ENCODE results near the gene DCHS2.

The DCHS2 gene

GRCh38 chr4:154455111-154455510, 36.5 kb downstream of the DCHS2 start:
- no peaks in the 10 kb centered on the region for H3K4me1 Mint-ChIP-seq (ENCODE audit: low read depth in 2 of 2)
- H3K27me3 Mint-ChIP-seq = peaks cover 0 to 20% of the 10 kb centered on the region in 2 donors
- no peak overlapping the region for H3K4me3 Mint-ChIP-seq
- peaks cover 0 to 2% of the 10 kb centered on the region in 2 donors for H3K9me3 Mint-ChIP-seq
- DNase-seq = no peak
- no peak overlapping the region for H3K27ac Mint-ChIP-seq
- H3K36me3 Mint-ChIP-seq (ENCODE audit: insufficient read depth) = no peaks in the 10 kb centered on the region
- ATAC-seq (replicated peaks) = no peak

- DNase-seq = no peak
- no peaks in the 10 kb centered on the region for H3K36me3 Mint-ChIP-seq (ENCODE audit: insufficient read depth)
- peaks cover 0 to 2% of the 10 kb centered on the region in 2 donors for H3K9me3 Mint-ChIP-seq
- H3K4me3 Mint-ChIP-seq = no peak overlapping the region
- H3K27me3 Mint-ChIP-seq = peaks cover 0 to 16% of the 10 kb centered on the region in 2 donors
- H3K4me1 Mint-ChIP-seq (ENCODE audit: low read depth in 2 of 2) = no peaks in the 10 kb centered on the region
- ATAC-seq (replicated peaks) = no peak
- no peak overlapping the region for H3K27ac Mint-ChIP-seq
Observed at GRCh38 chr4:154454710-154455109, 36.9 kb downstream of the DCHS2 start.

GRCh38 chr4:154452798-154453346, 38.7 kb downstream of the DCHS2 start:
- Mint-ChIP-seq H3K9me3 (peaks cover 0 to 2% of the 10 kb centered on the region in 2 donors), H3K4me1 (ENCODE audit: low read depth in 2 of 2) (no peaks in the 10 kb centered on the region), H3K27me3 (peaks cover 8 to 11% of the 10 kb centered on the region in 2 donors), H3K36me3 (ENCODE audit: insufficient read depth) (no peaks in the 10 kb centered on the region), H3K27ac (no peak overlapping the region), H3K4me3 (no peak overlapping the region)
- no peak for ATAC-seq (replicated peaks)
- no peak for DNase-seq

- no peaks in the 10 kb centered on the region for H3K36me3 Mint-ChIP-seq (ENCODE audit: insufficient read depth)
- H3K27ac Mint-ChIP-seq = no peak overlapping the region
- DNase-seq (no peak), ATAC-seq (replicated peaks) (no peak)
- H3K27me3 Mint-ChIP-seq = peaks cover 0 to 14% of the 10 kb centered on the region in 2 donors
- H3K4me1 Mint-ChIP-seq (ENCODE audit: low read depth in 2 of 2) = no peaks in the 10 kb centered on the region
- H3K4me3 Mint-ChIP-seq = no peak overlapping the region
- H3K9me3 Mint-ChIP-seq = peaks cover 0 to 2% of the 10 kb centered on the region in 2 donors
Observed at GRCh38 chr4:154450966-154451365, 40.6 kb downstream of the DCHS2 start.

- ATAC-seq (replicated peaks) (no peak), DNase-seq (no peak)
- no peaks in the 10 kb centered on the region for H3K36me3 Mint-ChIP-seq (ENCODE audit: insufficient read depth)
- no peaks in the 10 kb centered on the region for H3K9me3 Mint-ChIP-seq
- peaks cover 0 to 14% of the 10 kb centered on the region in 2 donors for H3K27me3 Mint-ChIP-seq
- no peak overlapping the region for H3K27ac Mint-ChIP-seq
- H3K4me1 Mint-ChIP-seq (ENCODE audit: low read depth in 2 of 2) = no peaks in the 10 kb centered on the region
- H3K4me3 Mint-ChIP-seq = no peak overlapping the region
Observed at GRCh38 chr4:154444958-154445357, 46.6 kb downstream of the DCHS2 start.

GRCh38 chr4:154441982-154442381, 49.6 kb downstream of the DCHS2 start:
- ATAC-seq (replicated peaks) (no peak), DNase-seq (no peak)
- Mint-ChIP-seq H3K27ac (no peak overlapping the region), H3K4me3 (no peak overlapping the region), H3K36me3 (ENCODE audit: insufficient read depth) (no peaks in the 10 kb centered on the region), H3K27me3 (no peaks in the 10 kb centered on the region), H3K4me1 (ENCODE audit: low read depth in 2 of 2) (no peaks in the 10 kb centered on the region), H3K9me3 (no peaks in the 10 kb centered on the region)

- no peaks in the 10 kb centered on the region for H3K27me3 Mint-ChIP-seq
- H3K4me3 Mint-ChIP-seq = no peak overlapping the region
- H3K27ac Mint-ChIP-seq = no peak overlapping the region
- ATAC-seq (replicated peaks) (no peak), DNase-seq (no peak)
- no peaks in the 10 kb centered on the region for H3K9me3 Mint-ChIP-seq
- no peaks in the 10 kb centered on the region for H3K4me1 Mint-ChIP-seq (ENCODE audit: low read depth in 2 of 2)
- H3K36me3 Mint-ChIP-seq (ENCODE audit: insufficient read depth) = no peaks in the 10 kb centered on the region
Observed at GRCh38 chr4:154441124-154441523, 50.5 kb downstream of the DCHS2 start.

- no peak overlapping the region for H3K27ac Mint-ChIP-seq
- no peaks in the 10 kb centered on the region for H3K36me3 Mint-ChIP-seq (ENCODE audit: insufficient read depth)
Observed at GRCh38 chr4:154439224-154439623, 52.4 kb downstream of the DCHS2 start.

GRCh38 chr4:154435895-154436294, 55.7 kb downstream of the DCHS2 start:
- H3K36me3 Mint-ChIP-seq (ENCODE audit: insufficient read depth) = no peaks in the 10 kb centered on the region
- H3K4me1 Mint-ChIP-seq (ENCODE audit: low read depth in 2 of 2) = no peaks in the 10 kb centered on the region
- ATAC-seq (replicated peaks) = no peak
- H3K27ac Mint-ChIP-seq = no peak overlapping the region
- H3K9me3 Mint-ChIP-seq = no peaks in the 10 kb centered on the region
- peaks cover 0 to 8% of the 10 kb centered on the region in 2 donors for H3K27me3 Mint-ChIP-seq
- no peak overlapping the region for H3K4me3 Mint-ChIP-seq
- no peak for DNase-seq

More at GRCh38 chr4:154439224-154439623, 52.4 kb downstream of the DCHS2 start:
- no peaks in the 10 kb centered on the region for H3K27me3 Mint-ChIP-seq
- H3K9me3 Mint-ChIP-seq = no peaks in the 10 kb centered on the region
- DNase-seq (no peak), ATAC-seq (replicated peaks) (no peak)
- H3K4me3 Mint-ChIP-seq = no peak overlapping the region
- no peaks in the 10 kb centered on the region for H3K4me1 Mint-ChIP-seq (ENCODE audit: low read depth in 2 of 2)

- no peak for ATAC-seq (replicated peaks)
- H3K27ac Mint-ChIP-seq = no peak overlapping the region
- DNase-seq = no peak
- peaks cover 0 to 8% of the 10 kb centered on the region in 2 donors for H3K27me3 Mint-ChIP-seq
- no peak overlapping the region for H3K4me3 Mint-ChIP-seq
- no peaks in the 10 kb centered on the region for H3K9me3 Mint-ChIP-seq
- H3K4me1 Mint-ChIP-seq (ENCODE audit: low read depth in 2 of 2) = no peaks in the 10 kb centered on the region
- no peaks in the 10 kb centered on the region for H3K36me3 Mint-ChIP-seq (ENCODE audit: insufficient read depth)
Observed at GRCh38 chr4:154433543-154433942, 58.1 kb downstream of the DCHS2 start.

- DNase-seq = no peak
- Mint-ChIP-seq H3K9me3 (no peaks in the 10 kb centered on the region), H3K27ac (no peak overlapping the region), H3K4me1 (ENCODE audit: low read depth in 2 of 2) (no peaks in the 10 kb centered on the region), H3K36me3 (ENCODE audit: insufficient read depth) (no peaks in the 10 kb centered on the region), H3K4me3 (no peak overlapping the region), H3K27me3 (peaks cover 9 to 16% of the 10 kb centered on the region in 2 donors)
- ATAC-seq (replicated peaks) = no peak
Observed at GRCh38 chr4:154429176-154429575, 62.4 kb downstream of the DCHS2 start.

- H3K36me3 Mint-ChIP-seq (ENCODE audit: insufficient read depth) = no peaks in the 10 kb centered on the region
- no peaks in the 10 kb centered on the region for H3K4me1 Mint-ChIP-seq (ENCODE audit: low read depth in 2 of 2)
- no peak overlapping the region for H3K27ac Mint-ChIP-seq
- peaks cover 17% of the 10 kb centered on the region in 2 donors for H3K27me3 Mint-ChIP-seq
- H3K4me3 Mint-ChIP-seq = no peak overlapping the region
- DNase-seq = no peak
- H3K9me3 Mint-ChIP-seq = no peaks in the 10 kb centered on the region
- no peak for ATAC-seq (replicated peaks)
Observed at GRCh38 chr4:154427149-154427548, 64.5 kb downstream of the DCHS2 start.

GRCh38 chr4:154425514-154425913, 66.1 kb downstream of the DCHS2 start:
- ATAC-seq (replicated peaks) (no peak), DNase-seq (no peak)
- H3K4me1 Mint-ChIP-seq (ENCODE audit: low read depth in 2 of 2) = no peaks in the 10 kb centered on the region
- H3K9me3 Mint-ChIP-seq = no peaks in the 10 kb centered on the region
- no peak overlapping the region for H3K27ac Mint-ChIP-seq
- H3K4me3 Mint-ChIP-seq = no peak overlapping the region
- H3K27me3 Mint-ChIP-seq = peaks cover 20 to 23% of the 10 kb centered on the region in 2 donors
- H3K36me3 Mint-ChIP-seq (ENCODE audit: insufficient read depth) = no peaks in the 10 kb centered on the region

- peaks cover 20 to 26% of the 10 kb centered on the region in 2 donors for H3K27me3 Mint-ChIP-seq
- H3K4me3 Mint-ChIP-seq = no peak overlapping the region
- no peaks in the 10 kb centered on the region for H3K4me1 Mint-ChIP-seq (ENCODE audit: low read depth in 2 of 2)
- DNase-seq (no peak), ATAC-seq (replicated peaks) (no peak)
- no peaks in the 10 kb centered on the region for H3K36me3 Mint-ChIP-seq (ENCODE audit: insufficient read depth)
- no peak overlapping the region for H3K27ac Mint-ChIP-seq
- H3K9me3 Mint-ChIP-seq = no peaks in the 10 kb centered on the region
Observed at GRCh38 chr4:154424810-154425484, 66.7 kb downstream of the DCHS2 start.
